Measurements from ENCODE around the gene TIMM21.

Gene TIMM21

GRCh38 chr18:74194691-74195090 lies 46.4 kb downstream of the TIMM21 start:
- ATAC-seq (no peak), DNase-seq (no peak)

GRCh38 chr18:74196220-74197119 lies 48.1 kb downstream of the TIMM21 start:
- ATAC-seq (peak; percentile 65), DNase-seq (peak; percentile 25)

GRCh38 chr18:74197705-74198341 lies 49.5 kb downstream of the TIMM21 start:
- ATAC-seq, result no peak
- DNase-seq, result no peak

- ATAC-seq (no peak), DNase-seq (no peak)
Measured at GRCh38 chr18:74198453-74198852, 50.1 kb downstream of the TIMM21 start.

GRCh38 chr18:74200780-74201179 lies 52.5 kb downstream of the TIMM21 start:
- DNase-seq, result no peak
- no peak for ATAC-seq

DNA sequence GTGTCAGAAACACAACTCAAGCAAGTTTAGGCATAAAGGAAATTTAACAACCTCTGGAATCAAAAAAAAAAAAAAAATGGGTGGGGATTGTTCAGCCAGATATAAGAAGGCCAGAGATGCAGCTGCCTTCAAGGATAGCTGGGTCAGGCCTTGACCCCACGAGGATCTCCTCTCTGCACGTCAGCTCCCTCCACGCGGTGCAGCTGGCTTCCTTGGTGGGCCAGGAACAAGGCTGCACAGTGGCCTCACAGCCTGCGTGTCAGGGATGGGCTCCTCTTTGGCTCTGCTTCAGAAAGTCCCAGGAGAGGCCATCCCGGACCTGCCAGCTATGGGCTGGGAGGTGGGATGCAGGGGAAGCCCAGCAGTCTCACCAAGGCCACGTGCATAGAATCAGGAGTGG lies 55.5 kb downstream of the TIMM21 start:
- DNase-seq (no peak), ATAC-seq (no peak)

DNA sequence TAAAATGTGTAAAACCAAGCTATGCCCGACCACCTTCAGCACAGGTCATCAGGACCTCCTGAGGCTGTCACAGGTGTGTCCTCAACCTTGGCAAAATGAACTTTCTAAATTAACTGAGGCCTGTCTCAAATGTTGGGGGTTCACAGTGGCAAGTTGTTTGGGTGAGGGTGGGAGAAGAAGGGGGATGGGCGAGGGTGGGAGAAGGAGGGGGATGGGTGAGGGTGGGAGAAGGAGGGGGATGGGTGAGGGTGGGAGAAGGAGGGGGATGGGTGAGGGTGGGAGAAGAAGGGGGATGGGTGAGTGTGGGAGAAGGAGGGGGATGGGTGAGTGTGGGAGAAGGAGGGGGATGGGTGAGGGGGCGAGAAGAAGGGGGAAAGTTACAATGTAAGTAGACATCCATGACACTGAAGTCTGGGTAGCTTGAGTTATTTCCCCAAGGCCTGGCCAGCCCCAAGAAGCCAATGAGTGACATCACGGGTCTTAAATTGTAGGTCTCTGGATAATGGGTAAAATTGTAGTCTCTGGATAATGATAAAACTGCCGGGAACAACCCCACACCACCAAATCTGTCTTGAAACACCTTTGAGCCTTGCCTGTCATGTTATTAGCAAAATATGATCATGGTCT lies 56.3 kb downstream of the TIMM21 start:
- DNase-seq (no peak), ATAC-seq (no peak)

Measured in stimulated activated naive CD8-positive, alpha-beta T cell treated with anti-CD3 and anti-CD28 coated beads, Interleukin-15, Interleukin-2, amounts not matched to agents 100 U/mL and 50 U/mL, for 24 hours (primary cell).